OCI-LY1 (cell line): ENCODE measurements around the gene UBE2D3.

Source experiments
- EZH2 ChIP-seq: fragments of 200-600 bp; sonication (generic), shearing (Covaris generic); IDR thresholded peaks from 2 replicates; pipeline ENCODE4 v1.8.0; 2017; ENCODE audit warnings: borderline replicate concordance, mixed run types, mild to moderate bottlenecking, antibody characterized with exemption, low read length, moderate library complexity, mixed read lengths
- TF ChIP-seq, protein P1 (sequence below): fragments of 200-600 bp; sonication (generic), shearing (Covaris generic); IDR thresholded peaks from 2 replicates; pipeline ENCODE4 v1.5.1; 2017; ENCODE audit warnings: mild to moderate bottlenecking, antibody characterized with exemption, low read length, moderate library complexity, mixed read lengths

DNA sequence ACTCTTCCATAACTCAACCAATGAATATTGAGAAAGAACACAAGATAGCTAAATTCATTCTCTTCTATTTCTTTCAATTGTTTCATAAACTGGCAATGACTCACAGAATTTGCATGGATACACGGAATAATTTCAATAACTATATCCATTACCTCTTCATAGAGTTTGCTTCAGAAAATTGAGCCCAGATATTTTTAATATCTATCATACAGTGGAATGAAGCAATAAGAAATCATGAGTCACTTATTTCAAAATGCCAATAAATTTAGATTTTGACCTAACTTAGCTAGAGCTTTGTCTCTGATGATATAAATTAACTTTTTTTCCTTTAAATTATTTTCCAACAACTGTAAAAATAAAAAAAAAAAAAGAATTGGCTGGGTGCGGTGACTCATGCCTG lies 44.3 kb downstream of the UBE2D3 start:
- TF ChIP-seq EZH2, result no peak
- TF ChIP-seq, protein P1, sequence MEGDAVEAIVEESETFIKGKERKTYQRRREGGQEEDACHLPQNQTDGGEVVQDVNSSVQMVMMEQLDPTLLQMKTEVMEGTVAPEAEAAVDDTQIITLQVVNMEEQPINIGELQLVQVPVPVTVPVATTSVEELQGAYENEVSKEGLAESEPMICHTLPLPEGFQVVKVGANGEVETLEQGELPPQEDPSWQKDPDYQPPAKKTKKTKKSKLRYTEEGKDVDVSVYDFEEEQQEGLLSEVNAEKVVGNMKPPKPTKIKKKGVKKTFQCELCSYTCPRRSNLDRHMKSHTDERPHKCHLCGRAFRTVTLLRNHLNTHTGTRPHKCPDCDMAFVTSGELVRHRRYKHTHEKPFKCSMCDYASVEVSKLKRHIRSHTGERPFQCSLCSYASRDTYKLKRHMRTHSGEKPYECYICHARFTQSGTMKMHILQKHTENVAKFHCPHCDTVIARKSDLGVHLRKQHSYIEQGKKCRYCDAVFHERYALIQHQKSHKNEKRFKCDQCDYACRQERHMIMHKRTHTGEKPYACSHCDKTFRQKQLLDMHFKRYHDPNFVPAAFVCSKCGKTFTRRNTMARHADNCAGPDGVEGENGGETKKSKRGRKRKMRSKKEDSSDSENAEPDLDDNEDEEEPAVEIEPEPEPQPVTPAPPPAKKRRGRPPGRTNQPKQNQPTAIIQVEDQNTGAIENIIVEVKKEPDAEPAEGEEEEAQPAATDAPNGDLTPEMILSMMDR, result no peak
